Hematopoietic multipotent progenitor cell treated with erythropoietin and hydrocortisone succinate and interleukin-3 and kit ligand, for 4 days (in vitro differentiated cells): ENCODE data around the gene RSPH10B.
"Not testable (repeated sequence)": the region's sequence is repeated elsewhere in the genome, so short reads cannot be mapped to it uniquely, and the experiment has no call there.

Source experiments
- DNase-seq: peaks from one replicate; pipeline ENCODE4 v3.0.0-alpha.2; 2015

RSPH10B gene

DNA sequence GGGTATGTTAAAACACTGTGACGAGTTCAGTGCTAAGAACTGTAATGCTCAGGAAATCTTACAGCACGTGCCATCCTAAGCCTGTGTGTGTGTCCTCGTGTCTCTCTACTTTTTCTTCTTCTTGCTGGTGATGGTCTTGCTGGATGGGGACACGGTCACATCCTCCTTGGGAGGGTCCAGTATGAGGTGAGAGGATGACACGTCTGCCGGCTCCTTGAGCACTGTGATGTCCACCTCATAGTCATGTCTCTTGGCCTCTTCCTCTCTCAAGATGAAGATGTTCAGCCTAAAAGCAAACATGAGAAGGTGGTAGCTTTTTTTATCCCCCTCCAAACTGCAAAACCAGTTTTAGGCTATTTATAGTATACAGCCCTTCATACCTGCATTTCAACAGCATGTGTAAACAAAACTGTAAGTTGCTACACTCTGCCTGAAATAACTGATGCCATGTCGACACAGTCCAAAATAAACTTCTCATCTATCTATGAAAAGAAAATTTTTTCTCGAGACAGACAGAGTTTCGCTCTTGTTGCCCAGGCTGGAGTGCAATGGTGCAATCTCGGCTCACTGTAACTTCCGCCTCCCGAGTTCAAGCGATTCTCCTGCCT lies 44.1 kb downstream of the RSPH10B start:
- not testable (repeated sequence) for DNase-seq

GRCh38 chr7:5924630-5925029 lies 45.9 kb downstream of the RSPH10B start:
- DNase-seq: not testable (repeated sequence)

DNA sequence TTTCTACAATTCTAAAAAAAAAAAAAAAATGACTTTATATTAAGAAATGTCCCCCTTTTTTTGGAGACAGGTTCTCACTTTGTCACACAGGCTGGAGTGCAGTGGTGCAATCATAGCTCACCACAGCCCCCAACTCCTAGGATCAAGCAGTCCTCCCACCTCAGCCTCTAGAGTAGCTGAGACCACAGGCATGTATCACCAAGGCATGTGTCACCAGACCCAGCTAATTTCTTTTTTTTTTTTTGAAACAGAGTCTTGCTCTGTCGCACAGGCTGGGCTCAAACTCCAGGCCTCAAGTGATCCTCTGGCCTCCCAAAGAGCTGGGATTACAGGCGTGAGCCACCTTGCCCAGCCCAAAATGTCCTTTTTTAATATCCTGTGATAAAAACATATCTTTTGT lies 46.3 kb downstream of the RSPH10B start:
- DNase-seq: not testable (repeated sequence)

- DNase-seq: not testable (repeated sequence)
Observed at GRCh38 chr7:5916529-5916928, 54.0 kb downstream of the RSPH10B start.

DNA sequence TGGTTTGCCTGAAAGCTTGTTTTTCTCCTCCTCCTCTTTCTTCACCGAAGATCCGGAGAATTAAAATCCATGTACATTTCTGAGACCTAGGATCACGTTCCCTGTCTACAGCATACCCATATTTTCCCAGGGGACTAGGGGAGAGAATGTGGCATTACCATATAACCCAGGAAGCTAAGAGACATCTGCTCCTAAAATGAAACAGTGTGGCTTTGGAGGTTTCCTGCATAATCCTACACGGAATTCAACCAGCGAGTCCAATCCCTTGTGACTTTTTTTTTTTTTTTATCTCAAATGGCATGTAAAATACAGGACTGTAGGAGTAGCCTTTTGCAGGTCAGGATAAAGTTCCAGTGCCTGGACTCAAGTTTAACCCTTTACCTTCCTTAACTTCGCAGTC lies 61.7 kb downstream of the RSPH10B start:
- DNase-seq: not testable (repeated sequence)

DNA sequence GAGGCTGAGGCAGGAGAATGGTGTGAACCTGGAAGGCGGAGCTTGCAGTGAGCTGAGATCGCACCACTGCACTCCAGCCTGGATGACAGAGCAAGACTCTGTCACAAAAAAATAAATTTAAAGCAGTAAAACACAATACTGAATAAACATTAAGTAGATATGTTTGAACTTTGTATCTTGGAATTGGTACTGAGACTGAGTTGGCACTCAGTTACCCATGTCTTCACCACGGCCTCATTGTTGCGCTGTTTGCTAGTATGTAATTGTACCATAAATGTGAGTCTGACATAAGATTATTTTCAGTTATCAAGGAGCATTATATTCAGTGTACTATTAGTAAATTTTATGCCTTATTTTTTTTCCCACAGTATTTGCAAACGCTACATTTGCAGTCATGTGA lies 65.8 kb downstream of the RSPH10B start:
- not testable (repeated sequence) for DNase-seq

GRCh38 chr7:5903002-5903401 lies 67.5 kb downstream of the RSPH10B start:
- DNase-seq: not testable (repeated sequence)

DNA sequence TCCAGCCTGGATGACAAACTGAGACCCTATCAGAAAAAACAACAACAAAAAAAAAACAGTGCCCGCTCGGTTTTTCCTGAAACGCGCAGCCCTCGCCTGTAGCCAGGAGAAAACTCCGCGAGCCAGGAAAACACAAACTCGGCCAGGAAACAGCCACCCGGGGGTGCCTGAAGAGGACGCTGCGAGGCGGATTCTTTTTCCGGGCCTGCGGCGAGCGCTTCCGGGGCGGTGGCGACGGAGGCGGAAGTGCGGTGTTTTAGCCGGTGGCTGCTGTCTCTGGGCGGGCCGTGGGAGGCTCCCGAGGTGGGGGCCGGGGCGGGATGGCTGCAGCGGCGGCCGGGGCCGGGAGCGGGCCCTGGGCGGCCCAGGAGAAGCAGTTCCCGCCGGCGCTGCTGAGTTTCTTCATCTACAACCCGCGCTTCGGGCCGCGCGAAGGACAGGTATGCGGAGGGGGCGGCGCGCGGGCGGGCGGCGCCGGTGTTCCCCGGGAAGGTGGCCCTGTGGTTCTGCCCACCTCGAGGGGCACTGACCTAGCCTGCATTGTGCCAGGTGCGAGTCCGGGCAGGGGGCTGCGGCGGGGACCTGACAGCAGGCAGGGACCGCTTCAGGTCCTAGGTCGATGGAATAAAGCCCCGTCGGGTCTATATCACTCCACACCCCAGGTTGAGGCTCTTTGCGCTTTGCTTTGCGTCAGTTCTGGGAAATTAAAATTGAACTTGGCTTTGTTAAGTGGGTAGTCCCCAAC lies 71.8 kb downstream of the RSPH10B start, which contains the start of gene CCZ1:
CCZ1 (plus strand) TSS at position 254 of the 745 bp plus-strand sequence; CDS start at position 321, 67 bp downstream.
- DNase-seq: peak; percentile 88

DNA sequence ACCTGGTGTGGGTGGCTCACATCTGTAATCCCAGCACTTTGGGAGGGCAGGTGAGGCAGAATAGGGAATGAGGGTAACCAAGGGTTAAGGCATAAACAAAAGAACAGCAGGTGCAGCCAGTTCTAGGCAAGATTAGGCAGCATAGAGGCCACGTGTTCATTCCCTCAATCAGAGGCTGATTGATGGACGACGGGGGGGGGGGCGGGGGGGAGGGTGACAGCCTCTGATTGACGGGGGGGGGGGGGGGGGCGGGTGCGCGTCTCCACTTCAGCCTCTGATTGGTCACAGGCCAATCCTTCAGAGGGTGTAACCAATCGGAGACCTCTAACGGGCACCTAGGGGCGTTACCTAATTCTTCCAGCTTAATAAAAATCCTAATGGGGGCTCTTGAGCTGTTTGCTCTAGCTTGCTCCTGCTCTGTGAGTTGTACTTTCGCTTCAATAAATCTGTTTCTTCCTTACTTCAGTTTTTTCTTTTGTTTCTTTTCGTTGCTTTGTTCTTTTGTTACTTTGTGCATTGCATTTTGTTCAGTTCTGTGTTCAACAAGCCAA lies 73.0 kb downstream of the RSPH10B start:
- not testable (repeated sequence) for DNase-seq

DNA sequence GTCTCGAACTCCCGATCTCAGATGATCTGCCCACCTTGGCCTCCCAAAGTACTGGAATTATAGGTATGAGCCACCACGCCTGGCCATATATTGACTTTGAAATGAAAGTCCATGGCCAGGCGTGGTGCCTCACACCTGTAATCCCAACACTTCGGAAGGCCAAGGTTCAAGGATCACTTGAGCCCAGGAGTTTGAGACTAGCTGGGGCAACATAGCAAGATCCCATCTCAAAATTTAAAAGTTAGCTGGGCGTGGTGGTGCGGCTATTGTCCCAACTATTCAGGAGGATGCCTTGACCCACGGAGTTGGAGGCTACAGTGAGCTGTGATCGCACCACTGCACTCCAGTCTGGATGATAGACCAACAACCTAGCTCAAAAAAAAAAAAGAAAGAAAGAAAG lies 78.0 kb downstream of the RSPH10B start:
- DNase-seq: no peak

GRCh38 chr7:5890244-5890643 lies 80.2 kb downstream of the RSPH10B start:
- DNase-seq: not testable (repeated sequence)

DNA sequence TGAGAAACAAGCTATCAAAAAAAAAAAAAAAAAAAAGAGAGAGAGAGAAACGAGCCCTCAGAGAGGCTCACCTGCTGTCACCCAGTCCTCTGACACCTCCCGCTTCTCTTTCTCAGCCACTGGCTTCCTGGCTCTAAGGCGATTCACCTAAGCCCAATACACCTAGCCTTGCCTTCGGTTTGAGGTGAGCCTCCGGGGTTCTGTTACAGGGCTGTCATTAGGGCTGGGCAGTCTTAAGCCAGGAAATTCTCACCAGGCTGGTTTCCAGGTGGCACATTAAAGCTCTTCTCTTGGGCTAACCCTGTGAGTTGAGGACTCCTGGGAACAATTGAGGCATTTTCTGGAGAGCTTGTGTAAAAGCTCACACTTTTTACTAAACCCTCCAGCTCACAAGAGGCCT lies 82.5 kb downstream of the RSPH10B start:
- not testable (repeated sequence) for DNase-seq

GRCh38 chr7:5884431-5884830 lies 86.1 kb downstream of the RSPH10B start:
- DNase-seq: not testable (repeated sequence)

DNA sequence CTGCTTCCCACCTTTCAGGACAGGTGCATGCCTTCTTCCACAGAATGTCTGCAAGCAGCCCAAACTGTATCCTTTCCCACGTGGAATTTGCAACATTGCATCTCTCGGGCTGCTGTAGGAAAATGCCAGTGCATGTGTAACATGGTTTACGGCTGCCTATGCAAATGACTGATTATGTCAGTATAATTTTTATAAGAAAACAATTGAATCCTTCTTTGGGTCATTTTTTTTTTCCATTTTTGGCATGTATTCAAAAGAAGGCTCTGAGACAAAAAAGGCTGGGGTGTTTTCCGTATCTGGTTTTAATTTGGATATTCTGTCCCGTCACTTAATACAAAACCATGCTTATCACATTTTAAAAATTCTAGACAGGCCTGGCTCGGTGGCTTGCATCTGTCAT lies 90.4 kb downstream of the RSPH10B start:
- DNase-seq: not testable (repeated sequence)

DNA sequence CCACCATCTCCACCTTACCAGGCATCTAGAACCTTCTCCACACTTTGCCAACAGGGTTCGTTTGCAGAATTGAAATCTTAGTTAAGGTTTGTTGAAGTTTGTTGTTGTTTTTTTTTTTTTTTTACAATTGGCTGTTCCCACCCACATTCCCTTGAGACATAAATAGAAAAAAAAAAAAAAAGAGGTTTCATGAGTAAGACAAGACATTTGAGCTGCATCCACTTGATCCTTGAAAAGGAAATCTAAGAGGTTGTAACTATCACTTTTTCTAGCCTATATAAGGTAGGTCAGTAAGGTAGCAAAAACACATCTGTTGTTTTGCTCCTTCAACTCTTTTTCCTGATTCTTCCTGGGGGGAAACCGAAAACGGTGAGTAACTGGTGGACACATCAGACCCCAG lies 90.9 kb downstream of the RSPH10B start:
- not testable (repeated sequence) for DNase-seq
